ENCODE results near the gene CYP2R1.

- peak in 4 of 6 experiments; percentile 16 to 38 (median 22) for TF ChIP-seq CTCF (IDR thresholded peaks at IDR 0.05)
- TF ChIP-seq POLR2A (IDR thresholded peaks at IDR 0.05): no peak
Observed at GRCh38 chr11:14905104-14906033, 13.3 kb upstream of the CYP2R1 start.
